HEK293T (cell line): ENCODE results near the gene EPHA10.
"Not testable (repeated sequence)": the region's sequence is repeated elsewhere in the genome, so short reads cannot be mapped to it uniquely, and the experiment has no call there.

Experiments used
- ARNT ChIP-seq: fragments of 450-650 bp; IDR thresholded peaks from 2 replicates; pipeline ENCODE4 v1.6.1; 2017; ENCODE audit warnings: mild to moderate bottlenecking
- BHLHE40 ChIP-seq: fragments of 450-650 bp; IDR thresholded peaks from 2 replicates; pipeline ENCODE4 v1.6.1; 2016; ENCODE audit warnings: mild to moderate bottlenecking, moderate library complexity, borderline replicate concordance
- CTBP1 ChIP-seq: fragments of 450-650 bp; IDR thresholded peaks from 2 replicates; pipeline ENCODE4 v1.6.1; 2016; ENCODE audit warnings: borderline replicate concordance
- ELF4 ChIP-seq: fragments of 450-650 bp; IDR thresholded peaks from 2 replicates; pipeline ENCODE4 v1.6.1; 2017; ENCODE audit warnings: antibody characterized with exemption
- FOXA1 ChIP-seq: fragments of 450-650 bp; IDR thresholded peaks from 2 replicates; pipeline ENCODE4 v1.6.1; 2016; ENCODE audit warnings: mild to moderate bottlenecking
- FOXK2 ChIP-seq: fragments of 450-650 bp; IDR thresholded peaks from 2 replicates; pipeline ENCODE4 v1.6.1; 2016; ENCODE audit warnings: mild to moderate bottlenecking
- FOXM1 ChIP-seq: fragments of 450-650 bp; IDR thresholded peaks from 2 replicates; pipeline ENCODE4 v1.6.1; 2017; ENCODE audit warnings: mild to moderate bottlenecking, borderline replicate concordance
- NFRKB ChIP-seq: fragments of 450-650 bp; IDR thresholded peaks from 2 replicates; pipeline ENCODE4 v1.6.1; 2016; ENCODE audit warnings: mild to moderate bottlenecking, moderate library complexity
- SP1 ChIP-seq: fragments of 450-650 bp; IDR thresholded peaks from 2 replicates; pipeline ENCODE4 v1.6.1; 2017
- SUZ12 ChIP-seq: fragments of 450-650 bp; IDR thresholded peaks from 2 replicates; pipeline ENCODE4 v1.6.1; 2016; ENCODE audit warnings: mild to moderate bottlenecking
- TARDBP ChIP-seq: fragments of 450-650 bp; IDR thresholded peaks from 2 replicates; pipeline ENCODE4 v1.6.1; 2016
- ZNF384 ChIP-seq: fragments of 450-650 bp; IDR thresholded peaks from 2 replicates; pipeline ENCODE4 v1.6.1; 2016

GRCh38 chr1:37687764-37688163 is 77.2 kb downstream of the EPHA10 start:
- not testable (repeated sequence) for TF ChIP-seq SP1, SUZ12, TARDBP, FOXA1, ELF4, ZNF384, CTBP1, FOXK2, NFRKB, BHLHE40, FOXM1, ARNT
